ENCODE measurements around the gene FOLR1.
"Not testable (repeated sequence)": the region's sequence is repeated elsewhere in the genome, so short reads cannot be mapped to it uniquely, and the experiment has no call there.

Gene FOLR1

DNA sequence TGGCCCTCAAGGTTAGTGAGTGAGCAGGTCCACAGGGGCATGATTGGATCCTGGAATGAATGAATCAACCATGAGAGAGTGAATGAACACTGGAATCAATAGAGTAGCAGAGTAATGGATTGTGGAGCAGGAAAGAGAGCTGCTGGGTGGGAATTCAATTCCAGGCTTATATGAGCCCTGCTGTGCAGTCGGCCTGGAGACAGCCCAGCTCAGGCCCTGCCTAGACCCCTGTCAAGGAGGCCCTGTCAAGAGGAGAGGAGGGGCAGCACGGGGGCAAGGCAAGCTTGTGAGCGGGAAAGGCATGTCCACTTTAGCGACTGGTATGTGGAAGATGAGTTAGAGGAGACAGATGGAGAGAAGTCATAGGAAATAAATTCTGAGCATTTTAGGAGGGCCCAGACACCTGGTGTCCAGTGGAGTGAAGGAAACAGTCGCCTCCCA is 1.3 kb upstream of the FOLR1 start:
- no peak overlapping the region for H3K4me3 ChIP-seq
- no peak overlapping the region for H3K27ac ChIP-seq
- TF ChIP-seq, protein P1, sequence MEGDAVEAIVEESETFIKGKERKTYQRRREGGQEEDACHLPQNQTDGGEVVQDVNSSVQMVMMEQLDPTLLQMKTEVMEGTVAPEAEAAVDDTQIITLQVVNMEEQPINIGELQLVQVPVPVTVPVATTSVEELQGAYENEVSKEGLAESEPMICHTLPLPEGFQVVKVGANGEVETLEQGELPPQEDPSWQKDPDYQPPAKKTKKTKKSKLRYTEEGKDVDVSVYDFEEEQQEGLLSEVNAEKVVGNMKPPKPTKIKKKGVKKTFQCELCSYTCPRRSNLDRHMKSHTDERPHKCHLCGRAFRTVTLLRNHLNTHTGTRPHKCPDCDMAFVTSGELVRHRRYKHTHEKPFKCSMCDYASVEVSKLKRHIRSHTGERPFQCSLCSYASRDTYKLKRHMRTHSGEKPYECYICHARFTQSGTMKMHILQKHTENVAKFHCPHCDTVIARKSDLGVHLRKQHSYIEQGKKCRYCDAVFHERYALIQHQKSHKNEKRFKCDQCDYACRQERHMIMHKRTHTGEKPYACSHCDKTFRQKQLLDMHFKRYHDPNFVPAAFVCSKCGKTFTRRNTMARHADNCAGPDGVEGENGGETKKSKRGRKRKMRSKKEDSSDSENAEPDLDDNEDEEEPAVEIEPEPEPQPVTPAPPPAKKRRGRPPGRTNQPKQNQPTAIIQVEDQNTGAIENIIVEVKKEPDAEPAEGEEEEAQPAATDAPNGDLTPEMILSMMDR (IDR thresholded peaks at IDR 0.05): no peak
- peak; percentile 31 for DNase-seq (ENCODE audit: low spot score)

DNA sequence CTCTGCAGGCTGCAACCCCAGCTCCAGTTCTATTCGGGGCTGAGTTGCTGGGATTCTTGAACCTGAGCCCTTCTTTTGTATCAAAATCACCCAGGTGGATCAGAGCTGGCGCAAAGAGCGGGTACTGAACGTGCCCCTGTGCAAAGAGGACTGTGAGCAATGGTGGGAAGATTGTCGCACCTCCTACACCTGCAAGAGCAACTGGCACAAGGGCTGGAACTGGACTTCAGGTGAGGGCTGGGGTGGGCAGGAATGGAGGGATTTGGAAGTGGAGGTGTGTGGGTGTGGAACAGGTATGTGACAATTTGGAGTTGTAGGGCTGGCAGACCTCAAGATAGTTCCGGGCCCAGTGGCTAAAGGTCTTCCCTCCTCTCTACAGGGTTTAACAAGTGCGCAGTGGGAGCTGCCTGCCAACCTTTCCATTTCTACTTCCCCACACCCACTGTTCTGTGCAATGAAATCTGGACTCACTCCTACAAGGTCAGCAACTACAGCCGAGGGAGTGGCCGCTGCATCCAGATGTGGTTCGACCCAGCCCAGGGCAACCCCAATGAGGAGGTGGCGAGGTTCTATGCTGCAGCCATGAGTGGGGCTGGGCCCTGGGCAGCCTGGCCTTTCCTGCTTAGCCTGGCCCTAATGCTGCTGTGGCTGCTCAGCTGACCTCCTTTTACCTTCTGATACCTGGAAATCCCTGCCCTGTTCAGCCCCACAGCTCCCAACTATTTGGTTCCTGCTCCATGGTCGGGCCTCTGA is 3.8 kb downstream of the FOLR1 start:
- H3K4me3 ChIP-seq: no peak overlapping the region
- TF ChIP-seq, protein P1 (IDR thresholded peaks at IDR 0.05): no peak
- DNase-seq (ENCODE audit: low spot score): peak; percentile 21
- no peak overlapping the region for H3K27ac ChIP-seq

- not testable (repeated sequence) for H3K27ac ChIP-seq; DNase-seq (ENCODE audit: low spot score); H3K4me3 ChIP-seq
These were observed 9.5 kb downstream of the FOLR1 start for GRCh38 chr11:72201445-72201844.

DNA sequence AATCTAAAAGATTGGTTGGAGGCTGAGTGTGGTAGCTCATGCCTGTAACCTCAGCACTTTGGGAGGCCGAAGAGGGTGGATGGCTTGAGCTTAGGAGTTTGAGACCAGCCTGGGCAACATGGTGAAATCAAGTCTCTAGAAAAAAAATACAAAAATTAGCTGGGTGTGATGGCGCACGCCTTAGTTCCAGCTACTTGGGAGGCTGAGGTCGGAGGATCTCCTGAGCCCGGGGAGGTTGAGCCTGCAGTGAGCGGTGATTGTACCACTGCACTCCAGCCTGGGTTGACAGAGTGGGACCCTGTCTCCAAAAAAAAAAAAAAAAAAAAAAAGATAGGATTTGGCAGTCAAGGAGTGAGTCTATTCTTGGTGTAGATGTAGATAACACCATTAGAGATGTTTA is 10.6 kb downstream of the FOLR1 start:
- no peak overlapping the region for H3K4me3 ChIP-seq
- peak; percentile 22 for DNase-seq (ENCODE audit: low spot score)

DNA sequence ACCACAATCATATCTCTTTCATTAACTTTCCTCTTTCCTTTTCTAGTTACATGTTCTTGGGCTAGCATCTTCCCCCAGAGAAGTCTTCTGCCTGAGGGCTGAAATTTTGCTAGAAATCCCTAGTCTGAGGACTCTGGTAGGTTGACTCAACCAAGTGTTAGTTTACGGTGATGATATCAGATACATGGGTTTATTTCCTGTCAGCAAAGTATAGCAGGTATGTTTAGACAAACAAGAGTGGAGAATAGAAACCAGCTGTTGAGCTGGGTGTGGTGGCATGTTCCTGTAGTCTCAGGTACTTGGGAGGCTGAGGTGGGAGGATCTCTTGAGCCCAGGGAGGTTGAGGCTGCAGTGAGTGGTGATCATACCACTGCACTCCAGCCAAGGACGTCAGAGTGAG is 11.2 kb downstream of the FOLR1 start:
- TF ChIP-seq, protein P1 (IDR thresholded peaks at IDR 0.05): no peak
- Histone ChIP-seq H3K4me3 (no peak overlapping the region), H3K27ac (no peak overlapping the region)
- peak; percentile 29 for DNase-seq (ENCODE audit: low spot score)

More for the DNA sequence above, 10.6 kb downstream of the FOLR1 start:
- TF ChIP-seq, protein P1 (IDR thresholded peaks at IDR 0.05): no peak
- no peak overlapping the region for H3K27ac ChIP-seq

DNA sequence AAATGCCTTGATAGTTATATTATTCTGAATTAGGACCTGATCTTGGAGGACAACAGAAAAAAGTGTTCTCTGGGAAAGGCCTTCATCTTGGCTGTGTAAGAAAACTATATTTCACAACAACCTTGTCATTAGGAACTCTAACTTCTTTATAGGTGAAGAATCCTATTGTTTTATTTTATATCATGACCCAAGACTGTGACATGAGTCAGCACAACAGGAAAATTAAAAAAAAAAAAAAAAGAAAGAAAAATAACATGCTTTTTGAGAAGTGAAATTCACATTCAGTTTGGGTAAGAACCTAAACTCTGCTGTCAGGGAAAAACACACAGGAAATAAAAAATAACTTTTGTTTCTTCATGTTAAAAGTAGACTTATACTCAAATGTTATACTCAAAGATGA is 12.9 kb downstream of the FOLR1 start:
- DNase-seq (ENCODE audit: low spot score): no peak
- H3K27ac ChIP-seq: no peak overlapping the region
- TF ChIP-seq, protein P1 (IDR thresholded peaks at IDR 0.05): no peak
- no peak overlapping the region for H3K4me3 ChIP-seq

GRCh38 chr11:72206794-72207193 is 14.9 kb downstream of the FOLR1 start:
- not testable (repeated sequence) for H3K27ac ChIP-seq, H3K4me3 ChIP-seq
- peak; percentile 31 for DNase-seq (ENCODE audit: low spot score)

- no peak overlapping the region for H3K27ac ChIP-seq
- no peak overlapping the region for H3K4me3 ChIP-seq
- DNase-seq (ENCODE audit: low spot score): peak; percentile 9
- TF ChIP-seq, protein P1 (IDR thresholded peaks at IDR 0.05): no peak
These were observed 16.3 kb downstream of the FOLR1 start for GRCh38 chr11:72208281-72208680.

Data from coronary artery (tissue), 2 donors.